GM23338 (cell line): Measurements from ENCODE around the gene PRSS27. TPM values are rescaled to one million over a fixed set of nuclear protein-coding genes. Genes with fewer than 3 reads are reported as not detected.

Source experiments
- ATAC-seq: fragments of 200-7000 bp; cut with Tn5 transposase; 3 replicates; pipeline ENCODE4 v1.9.1; 2020
- DNase-seq: peaks from one replicate; pipeline ENCODE4 v3.0.0-alpha.2; 2015; ENCODE audit warnings: low spot score
- H2AFZ ChIP-seq: fragments of 200-600 bp; sonication (generic); 2 replicates; pipeline ENCODE4 v1.8.0; 2016; ENCODE audit warnings: antibody characterized with exemption, mild to moderate bottlenecking, moderate library complexity
- H3F3A ChIP-seq: fragments of 200-600 bp; sonication (generic); replicated peaks from 2 replicates; pipeline ENCODE4 v1.8.0; 2017; ENCODE audit warnings: antibody characterized with exemption, mixed run types, low read depth
- H3K27ac ChIP-seq: fragments of 200-600 bp; sonication (generic); 2 replicates; pipeline ENCODE4 v1.6.1; 2016; ENCODE audit warnings: low read depth
- H3K27me3 ChIP-seq: fragments of 200-600 bp; sonication (generic); 2 replicates; pipeline ENCODE4 v1.8.0; 2016; ENCODE audit warnings: mild to moderate bottlenecking, mixed run types, moderate library complexity; ENCODE audit not compliant: insufficient read depth
- H3K36me3 ChIP-seq: fragments of 200-600 bp; sonication (generic); 2 replicates; pipeline ENCODE4 v1.8.0; 2016; ENCODE audit warnings: mild to moderate bottlenecking; ENCODE audit not compliant: insufficient read depth
- H3K4me1 ChIP-seq: fragments of 200-600 bp; sonication (generic); 2 replicates; pipeline ENCODE4 v1.8.0; 2016; ENCODE audit warnings: mild to moderate bottlenecking, moderate library complexity; ENCODE audit not compliant: insufficient read depth
- H3K4me2 ChIP-seq: fragments of 200-600 bp; sonication (generic); 2 replicates; pipeline ENCODE4 v1.7.1; 2017; ENCODE audit warnings: mixed run types
- H3K4me3 ChIP-seq: fragments of 200-600 bp; sonication (generic); 2 replicates; pipeline ENCODE4 v1.6.1; 2016; ENCODE audit warnings: mixed run types
- H3K79me2 ChIP-seq: fragments of 200-600 bp; sonication (generic); replicated peaks from 2 replicates; pipeline ENCODE4 v1.8.0; 2017; ENCODE audit warnings: mild to moderate bottlenecking; ENCODE audit not compliant: insufficient read depth
- H3K9me2 ChIP-seq: fragments of 200-600 bp; sonication (generic); 2 replicates; pipeline ENCODE4 v1.8.0; 2017; ENCODE audit not compliant: insufficient read depth
- H4K20me1 ChIP-seq: fragments of 200-600 bp; sonication (generic); replicated peaks from 2 replicates; pipeline ENCODE4 v1.8.0; 2017; ENCODE audit warnings: mild to moderate bottlenecking; ENCODE audit not compliant: insufficient read depth
- H3K27ac Mint-ChIP-seq: 2 replicates; pipeline ENCODE4 v1.8.0; 2020; ENCODE audit warnings: inconsistent platforms, mild to moderate bottlenecking, moderate library complexity, mixed read lengths
- H3K27me3 Mint-ChIP-seq: 3 replicates; pipeline ENCODE4 v1.8.0; 2022; ENCODE audit warnings: low read depth, mild to moderate bottlenecking, moderate library complexity, mixed read lengths, inconsistent platforms; ENCODE audit not compliant: insufficient read depth, poor library complexity
- H3K36me3 Mint-ChIP-seq: 3 replicates; pipeline ENCODE4 v1.8.0; 2021; ENCODE audit warnings: low read depth, mild to moderate bottlenecking, inconsistent platforms, moderate library complexity, mixed read lengths
- H3K4me1 Mint-ChIP-seq: 3 replicates; pipeline ENCODE4 v1.8.0; 2020; ENCODE audit warnings: mild to moderate bottlenecking, inconsistent platforms, mixed read lengths
- H3K4me3 Mint-ChIP-seq: 3 replicates; pipeline ENCODE4 v1.8.0; 2021; ENCODE audit warnings: moderate library complexity, mild to moderate bottlenecking, inconsistent platforms, mixed read lengths
- H3K9me3 Mint-ChIP-seq: 3 replicates; pipeline ENCODE4 v1.8.0; 2020; ENCODE audit warnings: moderate library complexity, mild to moderate bottlenecking, inconsistent platforms, mixed read lengths
- CREB1 ChIP-seq: fragments of 250-450 bp; sonication (Bioruptor Pico); IDR thresholded peaks from 2 replicates; pipeline ENCODE4 v1.5.0; 2020; ENCODE audit warnings: low read depth, mild to moderate bottlenecking, moderate library complexity
- EZH2 ChIP-seq: fragments of 200-600 bp; sonication (generic); IDR thresholded peaks from one replicate; pipeline ENCODE4 v1.8.0; 2017; ENCODE audit warnings: antibody characterized with exemption, mild to moderate bottlenecking, low read depth; ENCODE audit not compliant: unreplicated experiment
- JUNB ChIP-seq: IDR thresholded peaks from one replicate; pipeline ENCODE4 v1.6.1; 2016; ENCODE audit warnings: antibody characterized with exemption; ENCODE audit not compliant: unreplicated experiment
- NANOG ChIP-seq: IDR thresholded peaks from 2 replicates; pipeline ENCODE4 v1.6.1; 2016; ENCODE audit warnings: antibody characterized with exemption, borderline replicate concordance
- polyA plus RNA-seq: library from polyadenylated mRNA; unstranded; fragments of >200 nt; fragmentation: Nextera tagmentation; extraction: Ambion mirVana; gene quantifications from 2 replicates; pipeline ENCODE4 v1.2.1, GENCODE V29; 2016
- total RNA-seq: library from RNA; depleted of rRNA; stranded (reverse); fragments of >200 nt; shearing (Covaris generic); gene quantifications from 2 replicates; pipeline ENCODE4 v1.2.3, GENCODE V29; 2014
- TF ChIP-seq, protein P1 (sequence below): IDR thresholded peaks from one replicate; pipeline ENCODE4 v1.6.1; 2018; ENCODE audit warnings: antibody characterized with exemption; ENCODE audit not compliant: unreplicated experiment
- TF ChIP-seq, protein P2 (sequence below): fragments of 250-450 bp; sonication (Bioruptor Pico); IDR thresholded peaks from 2 replicates; pipeline ENCODE4 v1.5.0; 2020; ENCODE audit warnings: mild to moderate bottlenecking, moderate library complexity

PRSS27 gene
- total and polyA plus RNA-seq, 2 experiments from 2014 or later, result 0.73 to 1.6 TPM

DNA sequence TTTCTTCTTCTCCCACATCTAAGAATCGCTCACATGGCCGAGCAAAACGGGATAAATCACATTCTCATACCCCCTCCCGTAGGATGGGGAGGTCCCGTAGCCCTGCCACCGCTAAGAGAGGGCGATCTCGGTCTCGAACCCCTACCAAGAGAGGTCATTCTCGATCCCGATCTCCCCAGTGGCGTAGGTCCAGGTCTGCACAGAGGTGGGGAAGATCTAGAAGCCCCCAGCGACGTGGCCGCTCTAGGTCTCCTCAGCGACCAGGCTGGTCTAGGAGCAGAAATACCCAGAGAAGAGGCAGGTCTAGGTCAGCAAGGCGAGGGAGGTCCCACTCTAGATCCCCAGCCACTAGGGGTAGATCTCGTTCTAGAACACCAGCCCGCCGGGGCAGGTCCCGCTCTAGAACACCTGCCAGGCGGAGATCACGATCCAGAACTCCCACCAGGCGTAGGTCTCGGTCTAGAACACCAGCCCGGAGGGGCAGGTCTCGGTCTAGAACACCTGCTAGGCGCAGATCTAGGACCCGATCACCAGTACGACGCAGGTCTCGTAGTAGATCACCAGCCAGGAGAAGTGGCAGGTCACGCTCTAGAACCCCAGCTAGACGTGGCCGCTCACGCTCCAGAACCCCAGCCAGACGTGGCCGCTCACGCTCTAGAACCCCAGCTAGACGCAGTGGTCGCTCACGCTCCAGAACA, 42.0 kb upstream of the PRSS27 start:
- Histone ChIP-seq H3K36me3 (peaks cover 94% of the 10 kb centered on the region), H3F3A (peaks cover 74% of the 10 kb centered on the region), H4K20me1 (peaks cover 41% of the 10 kb centered on the region), H3K27ac (no peak overlapping the region), H3K4me2 (no peak overlapping the region), H3K4me1 (no peaks in the 10 kb centered on the region), H3K9me2 (peaks cover 39% of the 10 kb centered on the region), H3K27me3 (peaks cover 9% of the 10 kb centered on the region), H3K4me3 (no peak overlapping the region), H2AFZ (no peak overlapping the region), H3K79me2 (peaks cover 97% of the 10 kb centered on the region)
- H3K27me3 Mint-ChIP-seq, result peaks cover 53% of the 10 kb centered on the region
- H3K36me3 Mint-ChIP-seq, result peaks cover 100% of the 10 kb centered on the region
- no peak for ATAC-seq
- DNase-seq, result no peak
- no peak overlapping the region; the same call in 2 of the 3 replicates for H3K4me3 Mint-ChIP-seq
- peaks cover 2% of the 10 kb centered on the region; the same call in 1 of the 3 replicates for H3K4me1 Mint-ChIP-seq
- H3K27ac Mint-ChIP-seq, result no peak overlapping the region
- TF ChIP-seq EZH2 (no peak), JUNB (no peak), CREB1 (CRISPR knock-in tag) (no peak), NANOG (no peak)
- TF ChIP-seq, protein P1, sequence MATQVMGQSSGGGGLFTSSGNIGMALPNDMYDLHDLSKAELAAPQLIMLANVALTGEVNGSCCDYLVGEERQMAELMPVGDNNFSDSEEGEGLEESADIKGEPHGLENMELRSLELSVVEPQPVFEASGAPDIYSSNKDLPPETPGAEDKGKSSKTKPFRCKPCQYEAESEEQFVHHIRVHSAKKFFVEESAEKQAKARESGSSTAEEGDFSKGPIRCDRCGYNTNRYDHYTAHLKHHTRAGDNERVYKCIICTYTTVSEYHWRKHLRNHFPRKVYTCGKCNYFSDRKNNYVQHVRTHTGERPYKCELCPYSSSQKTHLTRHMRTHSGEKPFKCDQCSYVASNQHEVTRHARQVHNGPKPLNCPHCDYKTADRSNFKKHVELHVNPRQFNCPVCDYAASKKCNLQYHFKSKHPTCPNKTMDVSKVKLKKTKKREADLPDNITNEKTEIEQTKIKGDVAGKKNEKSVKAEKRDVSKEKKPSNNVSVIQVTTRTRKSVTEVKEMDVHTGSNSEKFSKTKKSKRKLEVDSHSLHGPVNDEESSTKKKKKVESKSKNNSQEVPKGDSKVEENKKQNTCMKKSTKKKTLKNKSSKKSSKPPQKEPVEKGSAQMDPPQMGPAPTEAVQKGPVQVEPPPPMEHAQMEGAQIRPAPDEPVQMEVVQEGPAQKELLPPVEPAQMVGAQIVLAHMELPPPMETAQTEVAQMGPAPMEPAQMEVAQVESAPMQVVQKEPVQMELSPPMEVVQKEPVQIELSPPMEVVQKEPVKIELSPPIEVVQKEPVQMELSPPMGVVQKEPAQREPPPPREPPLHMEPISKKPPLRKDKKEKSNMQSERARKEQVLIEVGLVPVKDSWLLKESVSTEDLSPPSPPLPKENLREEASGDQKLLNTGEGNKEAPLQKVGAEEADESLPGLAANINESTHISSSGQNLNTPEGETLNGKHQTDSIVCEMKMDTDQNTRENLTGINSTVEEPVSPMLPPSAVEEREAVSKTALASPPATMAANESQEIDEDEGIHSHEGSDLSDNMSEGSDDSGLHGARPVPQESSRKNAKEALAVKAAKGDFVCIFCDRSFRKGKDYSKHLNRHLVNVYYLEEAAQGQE, result no peak
- TF ChIP-seq, protein P2, sequence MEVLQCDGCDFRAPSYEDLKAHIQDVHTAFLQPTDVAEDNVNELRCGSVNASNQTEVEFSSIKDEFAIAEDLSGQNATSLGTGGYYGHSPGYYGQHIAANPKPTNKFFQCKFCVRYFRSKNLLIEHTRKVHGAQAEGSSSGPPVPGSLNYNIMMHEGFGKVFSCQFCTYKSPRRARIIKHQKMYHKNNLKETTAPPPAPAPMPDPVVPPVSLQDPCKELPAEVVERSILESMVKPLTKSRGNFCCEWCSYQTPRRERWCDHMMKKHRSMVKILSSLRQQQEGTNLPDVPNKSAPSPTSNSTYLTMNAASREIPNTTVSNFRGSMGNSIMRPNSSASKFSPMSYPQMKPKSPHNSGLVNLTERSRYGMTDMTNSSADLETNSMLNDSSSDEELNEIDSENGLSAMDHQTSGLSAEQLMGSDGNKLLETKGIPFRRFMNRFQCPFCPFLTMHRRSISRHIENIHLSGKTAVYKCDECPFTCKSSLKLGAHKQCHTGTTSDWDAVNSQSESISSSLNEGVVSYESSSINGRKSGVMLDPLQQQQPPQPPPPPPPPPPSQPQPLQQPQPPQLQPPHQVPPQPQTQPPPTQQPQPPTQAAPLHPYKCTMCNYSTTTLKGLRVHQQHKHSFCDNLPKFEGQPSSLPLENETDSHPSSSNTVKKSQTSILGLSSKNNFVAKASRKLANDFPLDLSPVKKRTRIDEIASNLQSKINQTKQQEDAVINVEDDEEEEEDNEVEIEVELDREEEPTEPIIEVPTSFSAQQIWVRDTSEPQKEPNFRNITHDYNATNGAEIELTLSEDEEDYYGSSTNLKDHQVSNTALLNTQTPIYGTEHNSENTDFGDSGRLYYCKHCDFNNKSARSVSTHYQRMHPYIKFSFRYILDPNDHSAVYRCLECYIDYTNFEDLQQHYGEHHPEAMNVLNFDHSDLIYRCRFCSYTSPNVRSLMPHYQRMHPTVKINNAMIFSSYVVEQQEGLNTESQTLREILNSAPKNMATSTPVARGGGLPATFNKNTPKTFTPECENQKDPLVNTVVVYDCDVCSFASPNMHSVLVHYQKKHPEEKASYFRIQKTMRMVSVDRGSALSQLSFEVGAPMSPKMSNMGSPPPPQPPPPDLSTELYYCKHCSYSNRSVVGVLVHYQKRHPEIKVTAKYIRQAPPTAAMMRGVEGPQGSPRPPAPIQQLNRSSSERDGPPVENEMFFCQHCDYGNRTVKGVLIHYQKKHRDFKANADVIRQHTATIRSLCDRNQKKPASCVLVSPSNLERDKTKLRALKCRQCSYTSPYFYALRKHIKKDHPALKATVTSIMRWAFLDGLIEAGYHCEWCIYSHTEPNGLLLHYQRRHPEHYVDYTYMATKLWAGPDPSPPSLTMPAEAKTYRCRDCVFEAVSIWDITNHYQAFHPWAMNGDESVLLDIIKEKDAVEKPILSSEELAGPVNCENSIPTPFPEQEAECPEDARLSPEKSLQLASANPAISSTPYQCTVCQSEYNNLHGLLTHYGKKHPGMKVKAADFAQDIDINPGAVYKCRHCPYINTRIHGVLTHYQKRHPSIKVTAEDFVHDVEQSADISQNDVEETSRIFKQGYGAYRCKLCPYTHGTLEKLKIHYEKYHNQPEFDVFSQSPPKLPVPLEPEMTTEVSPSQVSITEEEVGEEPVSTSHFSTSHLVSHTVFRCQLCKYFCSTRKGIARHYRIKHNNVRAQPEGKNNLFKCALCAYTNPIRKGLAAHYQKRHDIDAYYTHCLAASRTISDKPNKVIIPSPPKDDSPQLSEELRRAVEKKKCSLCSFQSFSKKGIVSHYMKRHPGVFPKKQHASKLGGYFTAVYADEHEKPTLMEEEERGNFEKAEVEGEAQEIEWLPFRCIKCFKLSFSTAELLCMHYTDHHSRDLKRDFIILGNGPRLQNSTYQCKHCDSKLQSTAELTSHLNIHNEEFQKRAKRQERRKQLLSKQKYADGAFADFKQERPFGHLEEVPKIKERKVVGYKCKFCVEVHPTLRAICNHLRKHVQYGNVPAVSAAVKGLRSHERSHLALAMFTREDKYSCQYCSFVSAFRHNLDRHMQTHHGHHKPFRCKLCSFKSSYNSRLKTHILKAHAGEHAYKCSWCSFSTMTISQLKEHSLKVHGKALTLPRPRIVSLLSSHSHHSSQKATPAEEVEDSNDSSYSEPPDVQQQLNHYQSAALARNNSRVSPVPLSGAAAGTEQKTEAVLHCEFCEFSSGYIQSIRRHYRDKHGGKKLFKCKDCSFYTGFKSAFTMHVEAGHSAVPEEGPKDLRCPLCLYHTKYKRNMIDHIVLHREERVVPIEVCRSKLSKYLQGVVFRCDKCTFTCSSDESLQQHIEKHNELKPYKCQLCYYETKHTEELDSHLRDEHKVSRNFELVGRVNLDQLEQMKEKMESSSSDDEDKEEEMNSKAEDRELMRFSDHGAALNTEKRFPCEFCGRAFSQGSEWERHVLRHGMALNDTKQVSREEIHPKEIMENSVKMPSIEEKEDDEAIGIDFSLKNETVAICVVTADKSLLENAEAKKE (CRISPR knock-in tag), result peak; percentile 32; the same call in 1 of the 2 replicates
- peaks cover 59% of the 10 kb centered on the region for H3K9me3 Mint-ChIP-seq
